Regular cardiac myocyte (primary cell): ENCODE measurements around the gene NCAPH2. TPM values are rescaled to one million over a fixed set of nuclear protein-coding genes. Genes with fewer than 3 reads are reported as not detected.

Experiments
- total RNA-seq: library from RNA; depleted of rRNA; stranded (reverse); fragments of >200 nt; gene quantifications from 2 replicates; pipeline ENCODE4 v1.2.3, GENCODE V29; 2014

The NCAPH2 gene
- total RNA-seq = 18.3 and 55.2 TPM in 2 replicates

GRCh38 chr22:50507991-50508884 lies at the start of gene NCAPH2:
Gene NCAPH2 (plus strand): TSS chr22:50508224. CDS start chr22:50508338, 114 bp downstream.

DNA sequence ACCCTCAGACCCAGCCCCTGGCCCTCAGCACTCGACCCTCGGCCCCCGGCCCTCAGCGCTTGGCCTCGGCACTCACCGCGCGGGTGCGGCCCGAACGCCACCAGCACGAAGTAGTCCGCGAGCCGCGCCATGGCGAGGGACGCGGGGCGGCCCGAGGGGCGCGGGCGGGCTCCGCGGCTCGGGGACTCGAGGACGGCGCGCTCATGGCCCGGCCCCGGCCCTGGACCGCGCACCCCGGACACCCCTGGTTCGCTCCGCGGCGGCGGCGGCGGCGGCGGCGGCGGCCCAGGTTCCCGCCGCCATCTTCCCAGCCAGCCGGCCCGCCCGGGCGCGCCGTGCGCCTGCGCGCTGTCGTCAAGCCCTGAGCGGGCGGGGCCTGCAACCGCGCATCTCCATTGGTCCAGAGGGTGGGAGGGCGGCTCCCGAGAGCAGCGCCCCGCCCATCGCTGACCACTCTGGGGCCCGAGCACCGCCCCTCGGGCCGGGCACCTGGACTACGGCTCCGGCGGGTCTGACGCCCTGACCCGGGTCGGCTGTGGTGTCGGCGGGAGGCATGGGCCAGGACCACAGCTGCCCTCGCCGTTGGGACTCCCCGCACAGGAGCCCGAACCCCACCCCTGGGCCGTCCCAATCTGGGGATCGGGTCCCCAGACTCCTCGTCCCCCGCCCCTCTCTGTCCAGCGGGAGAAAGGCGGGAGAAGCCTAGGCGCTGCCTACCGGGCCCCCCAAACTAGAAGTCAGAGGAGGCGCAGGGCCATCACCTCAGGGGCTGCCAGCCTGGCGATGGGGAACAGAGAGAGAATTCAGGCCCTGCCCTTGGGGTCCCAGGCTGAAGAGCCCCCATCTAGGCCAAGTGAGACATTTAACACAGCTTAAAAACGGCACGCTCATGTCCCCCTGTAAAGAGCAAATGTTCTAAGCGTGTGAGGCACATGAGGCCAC lies 33.0 kb upstream of the NCAPH2 start, which contains the start of gene SBF1:
Gene SBF1, minus strand, starts transcription at position 326 of the 942 bp plus-strand sequence. Its CDS starts 195 bp downstream, at position 131.

GRCh38 chr22:50481440-50482106 lies 26.5 kb upstream of the NCAPH2 start, which contains the start of gene ADM2:
Gene ADM2 (plus strand): TSS chr22:50481543. CDS start chr22:50481848, 305 bp downstream.

GRCh38 chr22:50486561-50487289 lies 21.3 kb upstream of the NCAPH2 start, which contains the start of gene MIOX:
Gene MIOX (plus strand): TSS chr22:50486859. CDS start chr22:50486898, 39 bp downstream.

GRCh38 chr22:50507421-50507990 lies 518 bp upstream of the NCAPH2 start, which contains the start of gene LMF2:
Gene LMF2 (minus strand): TSS chr22:50507702. CDS start chr22:50507675, 27 bp downstream.

GRCh38 chr22:50525104-50525857 lies 17.3 kb downstream of the NCAPH2 start, which contains the start of gene SCO2:
Gene SCO2 (minus strand): TSS chr22:50525598. CDS start chr22:50524411, 1,187 bp downstream.

DNA sequence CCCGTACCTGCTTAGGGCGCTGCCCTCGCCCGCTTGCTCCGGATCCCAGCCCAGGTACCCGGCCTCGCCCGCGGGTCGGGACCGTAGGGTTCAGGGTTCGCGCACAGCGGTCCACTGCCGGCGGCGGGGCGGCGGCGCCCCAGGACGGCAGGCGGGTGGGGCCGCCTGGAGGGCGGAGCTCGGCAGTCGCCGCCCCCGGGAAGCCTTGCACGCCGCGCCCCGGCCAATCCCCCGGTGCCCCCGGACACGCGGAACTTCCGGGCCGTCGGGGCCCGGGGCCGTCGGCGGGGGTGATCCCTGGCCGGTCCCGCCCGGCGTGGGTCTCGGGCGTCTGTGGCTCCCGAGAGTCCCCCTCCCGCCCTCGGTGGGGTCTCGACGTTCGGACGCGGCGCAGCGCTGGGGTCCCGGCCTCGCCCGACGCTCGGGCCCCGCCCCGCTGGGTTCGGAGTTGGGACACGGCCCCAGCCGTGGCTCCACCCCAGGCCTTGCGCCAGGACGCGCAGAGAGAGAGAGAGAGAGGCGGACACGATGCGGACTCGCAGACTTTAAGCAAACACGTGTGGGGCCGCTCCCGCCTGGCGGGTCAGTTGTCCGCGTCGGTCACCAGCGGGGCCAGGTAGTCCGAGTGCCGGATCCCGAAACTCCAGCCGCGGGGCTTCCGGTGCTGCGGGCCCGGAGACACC lies 22.0 kb downstream of the NCAPH2 start, which contains the start of gene TYMP:
Gene TYMP, minus strand, starts transcription at position 116 of the 683 bp plus-strand sequence. CDS start 303 bp downstream, outside the sequence.

DNA sequence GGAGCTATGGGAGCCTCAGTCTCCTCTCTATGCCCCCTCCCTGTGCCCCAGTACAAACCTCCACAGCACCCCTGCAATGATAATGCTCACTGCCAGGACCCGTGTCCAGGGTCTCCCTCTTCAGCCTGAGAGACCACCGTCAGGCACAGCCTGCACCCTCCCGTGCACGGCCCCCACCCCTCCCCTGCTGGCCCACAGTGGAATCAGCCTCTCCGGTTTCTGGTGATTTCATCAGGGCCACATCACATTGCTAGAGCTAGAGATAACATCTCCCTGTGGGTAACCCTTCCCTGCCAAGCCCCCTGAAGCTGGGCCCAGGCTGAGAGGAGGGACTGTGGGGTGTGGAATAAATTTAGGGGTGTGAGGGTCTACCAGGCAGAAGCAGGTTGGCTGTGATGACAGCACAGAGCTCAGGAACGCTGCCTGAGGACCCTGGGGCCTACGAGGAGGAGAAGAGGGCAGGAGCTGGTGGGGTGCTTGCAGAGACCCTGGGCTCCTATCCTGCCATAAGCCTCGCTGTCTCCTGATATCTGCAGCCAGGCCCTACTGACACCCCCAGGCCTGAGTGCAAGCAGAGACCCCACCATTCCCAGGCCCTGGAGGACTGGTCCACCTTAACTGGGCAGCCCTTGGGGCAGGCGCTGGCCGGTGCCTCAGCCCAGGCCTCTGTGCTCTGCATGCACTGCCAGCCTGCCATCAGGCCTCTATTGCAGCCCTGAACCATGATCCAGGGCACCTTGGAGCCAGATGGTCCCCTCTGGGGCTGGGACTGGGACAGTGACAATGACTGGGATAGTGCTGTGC lies 37.7 kb downstream of the NCAPH2 start, which contains the start of gene KLHDC7B:
Gene KLHDC7B, plus strand, starts transcription at position 378 of the 804 bp plus-strand sequence. Its CDS starts 345 bp downstream, at position 723.

GRCh38 chr22:50562523-50563412 lies 54.7 kb downstream of the NCAPH2 start, which contains the start of gene SYCE3:
Gene SYCE3 (minus strand): TSS chr22:50562919. CDS start chr22:50556405, 6,514 bp downstream.

Other genes with a start within 250 kb of the NCAPH2 start
- gene MAPK12, start 246.5 kb upstream of the NCAPH2 start, total RNA-seq = 22.0 and 23.7 TPM in 2 replicates
- 3.9 and 4.6 TPM in 2 replicates for gene MAPK11, start 237.8 kb upstream of the NCAPH2 start, total RNA-seq
- 85.1 and 109 TPM in 2 replicates for gene PLXNB2, start 200.6 kb upstream of the NCAPH2 start, total RNA-seq
- gene DENND6B, start 181.2 kb upstream of the NCAPH2 start, total RNA-seq = 1.3 and 2.0 TPM in 2 replicates
- 45.9 and 57.1 TPM in 2 replicates for gene PPP6R2, start 164.9 kb upstream of the NCAPH2 start, total RNA-seq
- 60.0 and 64.2 TPM in 2 replicates for gene SBF1, start 33.2 kb upstream of the NCAPH2 start, total RNA-seq
- gene ADM2, start 26.7 kb upstream of the NCAPH2 start, total RNA-seq = 0.58 and 1.1 TPM in 2 replicates
- under 0.01 TPM in 1 of 2 replicates, not detected in the other for gene MIOX, start 21.4 kb upstream of the NCAPH2 start, total RNA-seq
- 30.7 and 54.3 TPM in 2 replicates for gene LMF2, start 522 bp upstream of the NCAPH2 start, total RNA-seq
- 0.56 and 5.4 TPM in 2 replicates for gene SCO2, start 17.4 kb downstream of the NCAPH2 start, total RNA-seq
- gene TYMP, start 21.8 kb downstream of the NCAPH2 start, total RNA-seq = 7.1 and 13.5 TPM in 2 replicates
- under 0.01 TPM in 2 replicates for gene KLHDC7B, start 37.7 kb downstream of the NCAPH2 start, total RNA-seq
- gene SYCE3, start 54.7 kb downstream of the NCAPH2 start, total RNA-seq = not detected in 2 replicates
- 0.96 and 3.9 TPM in 2 replicates for gene CPT1B, start 70.2 kb downstream of the NCAPH2 start, total RNA-seq
- 14.0 and 24.5 TPM in 2 replicates for gene CHKB, start 74.6 kb downstream of the NCAPH2 start, total RNA-seq
- under 0.01 TPM in 2 replicates for gene MAPK8IP2, start 92.6 kb downstream of the NCAPH2 start, total RNA-seq
- 6.9 and 19.4 TPM in 2 replicates for gene ARSA, start 119.9 kb downstream of the NCAPH2 start, total RNA-seq
- gene SHANK3, start 164.6 kb downstream of the NCAPH2 start, total RNA-seq = 0.19 and 0.28 TPM in 2 replicates
- not detected in 2 replicates for gene ACR, start 230.0 kb downstream of the NCAPH2 start, total RNA-seq